Osteoblast (primary cell): ENCODE results near the gene SEPTIN2. TPM values are rescaled to one million over a fixed set of nuclear protein-coding genes. Genes with fewer than 3 reads are reported as not detected.

Experiments used
- DNase-seq: peaks from one replicate; pipeline ENCODE4 v3.0.0; 2011; ENCODE audit warnings: low spot score, mixed read lengths; ENCODE audit not compliant: insufficient read length; ENCODE audit errors: missing footprints
- H2AFZ ChIP-seq: 2 replicates; pipeline ENCODE4 v1.6.0; 2011; ENCODE audit warnings: mild to moderate bottlenecking, low read length
- H3K27ac ChIP-seq: 2 replicates; pipeline ENCODE4 v1.5.1; 2011; ENCODE audit warnings: mild to moderate bottlenecking, low read depth, low read length, moderate library complexity
- H3K27me3 ChIP-seq: 2 replicates; pipeline ENCODE4 v1.6.0; 2012; ENCODE audit warnings: mild to moderate bottlenecking, control low read depth, inconsistent platforms, low read length, moderate library complexity; ENCODE audit not compliant: insufficient read depth
- H3K36me3 ChIP-seq: 2 replicates; pipeline ENCODE4 v1.5.1; 2011; ENCODE audit warnings: mild to moderate bottlenecking, low read length, control low read depth, moderate library complexity; ENCODE audit not compliant: insufficient read depth
- H3K4me1 ChIP-seq: 2 replicates; pipeline ENCODE4 v1.5.1; 2011; ENCODE audit warnings: mild to moderate bottlenecking, low read length, control low read depth, moderate library complexity; ENCODE audit not compliant: insufficient read depth
- H3K4me2 ChIP-seq: 2 replicates; pipeline ENCODE4 v1.6.0; 2011; ENCODE audit warnings: mild to moderate bottlenecking, low read length; ENCODE audit not compliant: insufficient read depth
- H3K4me3 ChIP-seq: fragments of 200-600 bp; sonication (generic); 3 replicates; pipeline ENCODE4 v1.5.1; 2012; ENCODE audit warnings: mild to moderate bottlenecking, low read length, inconsistent platforms; ENCODE audit not compliant: insufficient read depth
- H3K79me2 ChIP-seq: 2 replicates; pipeline ENCODE4 v1.6.0; 2012; ENCODE audit warnings: mild to moderate bottlenecking, low read length, control low read depth, inconsistent platforms; ENCODE audit not compliant: insufficient read depth
- H3K9me3 ChIP-seq: 2 replicates; pipeline ENCODE4 v1.5.1; 2011; ENCODE audit warnings: low read depth, low read length, control low read depth
- H4K20me1 ChIP-seq: 2 replicates; pipeline ENCODE4 v1.6.0; 2012; ENCODE audit warnings: mild to moderate bottlenecking, low read length, control low read depth; ENCODE audit not compliant: insufficient read depth
- total RNA-seq: library from RNA; depleted of rRNA; stranded (reverse); fragments of >200 nt; gene quantifications from 2 replicates; pipeline ENCODE4 v1.2.3, GENCODE V29; 2012
- TF ChIP-seq, protein P1 (sequence below): IDR thresholded peaks from 2 replicates; pipeline ENCODE4 v1.5.1; 2011; ENCODE audit warnings: mild to moderate bottlenecking, low read depth, low read length, moderate library complexity; ENCODE audit errors: extremely low read depth

Gene SEPTIN2
- total RNA-seq, 1 donor = 418 TPM

DNA sequence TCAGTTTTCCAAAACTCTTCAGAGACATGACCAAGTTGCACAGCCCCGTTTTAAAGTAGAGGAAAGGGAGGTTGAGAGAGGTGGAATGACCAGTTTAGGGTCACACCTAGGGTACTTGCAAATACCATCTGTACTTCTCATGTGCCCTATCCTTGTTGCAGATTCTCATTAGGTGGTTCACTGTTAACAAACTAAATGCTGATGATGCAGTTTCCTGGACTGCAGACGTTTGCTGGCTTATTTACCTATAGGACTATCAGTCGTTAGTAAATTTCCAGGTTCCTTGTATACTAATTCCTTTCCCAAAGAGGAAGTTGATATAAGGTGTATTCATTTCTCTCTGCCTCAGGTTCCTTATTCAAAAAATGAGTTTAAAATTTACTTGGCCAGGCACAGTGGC, 41.8 kb downstream of the SEPTIN2 start:
- H2AFZ ChIP-seq = no peak overlapping the region
- TF ChIP-seq, protein P1, sequence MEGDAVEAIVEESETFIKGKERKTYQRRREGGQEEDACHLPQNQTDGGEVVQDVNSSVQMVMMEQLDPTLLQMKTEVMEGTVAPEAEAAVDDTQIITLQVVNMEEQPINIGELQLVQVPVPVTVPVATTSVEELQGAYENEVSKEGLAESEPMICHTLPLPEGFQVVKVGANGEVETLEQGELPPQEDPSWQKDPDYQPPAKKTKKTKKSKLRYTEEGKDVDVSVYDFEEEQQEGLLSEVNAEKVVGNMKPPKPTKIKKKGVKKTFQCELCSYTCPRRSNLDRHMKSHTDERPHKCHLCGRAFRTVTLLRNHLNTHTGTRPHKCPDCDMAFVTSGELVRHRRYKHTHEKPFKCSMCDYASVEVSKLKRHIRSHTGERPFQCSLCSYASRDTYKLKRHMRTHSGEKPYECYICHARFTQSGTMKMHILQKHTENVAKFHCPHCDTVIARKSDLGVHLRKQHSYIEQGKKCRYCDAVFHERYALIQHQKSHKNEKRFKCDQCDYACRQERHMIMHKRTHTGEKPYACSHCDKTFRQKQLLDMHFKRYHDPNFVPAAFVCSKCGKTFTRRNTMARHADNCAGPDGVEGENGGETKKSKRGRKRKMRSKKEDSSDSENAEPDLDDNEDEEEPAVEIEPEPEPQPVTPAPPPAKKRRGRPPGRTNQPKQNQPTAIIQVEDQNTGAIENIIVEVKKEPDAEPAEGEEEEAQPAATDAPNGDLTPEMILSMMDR = no peak
- H3K27me3 ChIP-seq = no peaks in the 10 kb centered on the region
- no peak for DNase-seq
- peak overlapping the region; percentile 48 for H3K27ac ChIP-seq
- H3K9me3 ChIP-seq = no peaks in the 10 kb centered on the region
- H3K4me1 ChIP-seq = peaks cover 23% of the 10 kb centered on the region
- peaks cover 20% of the 10 kb centered on the region for H4K20me1 ChIP-seq
- H3K79me2 ChIP-seq = peaks cover 58% of the 10 kb centered on the region
- H3K4me3 ChIP-seq = peak overlapping the region; percentile 92
- H3K36me3 ChIP-seq = peaks cover 25% of the 10 kb centered on the region
- H3K4me2 ChIP-seq = peak overlapping the region; percentile 96

DNA sequence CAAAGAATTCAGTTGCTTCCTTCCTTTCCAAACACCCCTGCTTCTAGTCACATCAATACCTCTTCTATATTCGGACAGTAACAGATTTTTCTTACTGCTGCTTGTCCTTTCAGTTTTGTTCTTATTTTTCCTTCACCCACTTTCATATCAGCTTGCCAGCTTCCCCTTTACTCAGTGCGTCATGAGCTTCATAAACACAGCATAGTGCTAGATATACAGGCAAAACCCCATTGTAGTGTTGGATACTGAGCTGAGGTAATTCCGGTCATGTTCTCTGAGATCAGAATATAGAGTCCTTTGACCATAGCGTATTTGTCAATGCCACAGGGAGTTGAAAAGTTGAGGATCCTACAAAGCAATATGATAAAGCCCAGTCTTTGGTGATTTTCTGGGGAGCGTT, 42.7 kb downstream of the SEPTIN2 start:
- no peak overlapping the region for H3K4me3 ChIP-seq
- H4K20me1 ChIP-seq = peaks cover 26% of the 10 kb centered on the region

DNA sequence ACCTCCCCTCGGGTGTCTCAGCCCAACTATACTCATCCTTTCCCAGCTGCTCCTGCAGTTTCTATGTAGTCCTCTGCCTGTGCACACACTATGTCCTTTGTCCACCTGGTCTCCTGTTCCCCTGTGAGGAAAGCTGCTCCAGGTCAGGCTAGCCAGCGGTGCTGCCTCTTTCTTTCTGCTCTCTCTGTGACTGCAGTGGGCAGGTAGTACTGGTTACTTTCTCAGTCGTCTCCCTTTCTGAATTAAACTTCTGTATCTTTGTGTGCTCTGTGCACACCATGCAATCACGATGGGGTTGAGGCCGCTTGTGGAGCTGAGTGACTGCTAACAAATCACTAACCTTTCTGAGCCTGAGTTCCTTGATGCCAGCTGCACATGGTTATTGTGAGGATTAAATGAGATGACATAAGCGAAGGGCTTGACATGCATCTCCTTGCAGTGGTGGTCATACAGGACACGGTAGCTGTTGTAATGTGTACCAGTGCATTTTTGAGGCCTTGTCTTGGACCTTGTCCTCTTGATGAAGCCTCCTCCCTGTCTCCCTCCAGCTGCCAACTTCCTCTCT, 43.8 kb downstream of the SEPTIN2 start:
- no peaks in the 10 kb centered on the region for H3K27me3 ChIP-seq
- H3K9me3 ChIP-seq = no peaks in the 10 kb centered on the region
- peak; percentile 58 for DNase-seq
- peaks cover 26% of the 10 kb centered on the region for H4K20me1 ChIP-seq
- no peak overlapping the region for H3K4me2 ChIP-seq
- no peak overlapping the region for H3K27ac ChIP-seq
- TF ChIP-seq, protein P1 = no peak
- H3K4me3 ChIP-seq = no peak overlapping the region
- H3K4me1 ChIP-seq = peaks cover 32% of the 10 kb centered on the region
- H3K36me3 ChIP-seq = peaks cover 5% of the 10 kb centered on the region
- H2AFZ ChIP-seq = no peak overlapping the region
- peaks cover 76% of the 10 kb centered on the region for H3K79me2 ChIP-seq

More for the DNA sequence above, 42.7 kb downstream of the SEPTIN2 start:
- TF ChIP-seq, protein P1 = no peak
- Histone ChIP-seq H3K4me2 (peak overlapping the region; percentile 34), H2AFZ (no peak overlapping the region), H3K79me2 (peaks cover 67% of the 10 kb centered on the region), H3K27ac (no peak overlapping the region), H3K27me3 (no peaks in the 10 kb centered on the region), H3K9me3 (no peaks in the 10 kb centered on the region), H3K36me3 (peaks cover 16% of the 10 kb centered on the region), H3K4me1 (peaks cover 26% of the 10 kb centered on the region)
- DNase-seq = no peak

DNA sequence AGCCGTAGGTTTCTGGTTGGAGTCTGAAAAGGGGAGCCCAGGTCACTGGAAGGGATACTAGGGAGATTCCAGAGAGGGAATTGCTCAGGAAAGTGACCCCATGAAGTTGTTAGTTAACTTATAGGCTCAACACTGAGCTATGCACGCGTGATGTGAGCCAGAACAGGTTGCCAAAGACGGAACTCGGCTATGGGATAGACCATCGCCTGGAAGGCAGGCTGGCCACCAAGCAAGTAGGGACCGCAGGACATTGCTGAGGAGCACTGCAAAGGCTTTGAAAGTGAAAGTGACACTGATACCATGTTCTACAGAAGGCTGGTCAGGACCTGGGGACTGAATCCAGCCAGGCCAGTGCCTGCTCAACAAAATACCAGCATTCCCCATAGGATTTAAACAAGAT, 47.7 kb downstream of the SEPTIN2 start:
- peak overlapping the region; percentile 21 for H3K27ac ChIP-seq
- TF ChIP-seq, protein P1 = no peak
- DNase-seq = no peak
- H3K4me3 ChIP-seq = peak overlapping the region; percentile 42
- H3K36me3 ChIP-seq = no peaks in the 10 kb centered on the region
- peak overlapping the region; percentile 78 for H3K4me2 ChIP-seq
- no peaks in the 10 kb centered on the region for H3K9me3 ChIP-seq
- H4K20me1 ChIP-seq = peaks cover 16% of the 10 kb centered on the region
- H3K27me3 ChIP-seq = no peaks in the 10 kb centered on the region
- peaks cover 89% of the 10 kb centered on the region for H3K79me2 ChIP-seq
- peaks cover 18% of the 10 kb centered on the region for H3K4me1 ChIP-seq
- no peak overlapping the region for H2AFZ ChIP-seq
